A549 (cell line): ENCODE results near the gene ARL5C.

Experiments
- CHD2 ChIP-seq: fragments of 150-350 bp; IDR thresholded peaks from 2 replicates; pipeline ENCODE4 v1.6.1; 2014; ENCODE audit warnings: low read length; ENCODE audit not compliant: partially characterized antibody
- CHD4 ChIP-seq: fragments of 200-600 bp; sonication (generic); IDR thresholded peaks from 2 replicates; pipeline ENCODE4 v1.6.1; 2016; ENCODE audit warnings: antibody characterized with exemption, mild to moderate bottlenecking, borderline replicate concordance
- EP300 ChIP-seq, 2 experiments: fragments of >200 bp; sonication (Bioruptor Twin); formaldehyde crosslinking; IDR thresholded peaks; 2 replicates in 1 of 2; 3 replicates in 1 of 2; pipeline ENCODE4 v1.6.1; 2016 to 2017
- MAX ChIP-seq: IDR thresholded peaks from 2 replicates; pipeline ENCODE4 v1.6.1; 2012
- NPAS2 ChIP-seq: fragments of 250-450 bp; sonication (Bioruptor Pico); IDR thresholded peaks from 2 replicates; pipeline ENCODE4 v1.8.0; 2022; ENCODE audit warnings: mild to moderate bottlenecking, moderate library complexity, borderline replicate concordance
- POLR2A ChIP-seq: IDR thresholded peaks from 2 replicates; pipeline ENCODE4 v1.6.1; 2012; ENCODE audit warnings: mild to moderate bottlenecking, low read length
- RAD21 ChIP-seq, 2 experiments: fragments of >200 bp in 1 of 2; sonication (Bioruptor Twin) in 1 of 2; formaldehyde crosslinking in 1 of 2; IDR thresholded peaks in 1 of 2; conservative IDR thresholded peaks in 1 of 2; 2 replicates in 1 of 2; 3 replicates in 1 of 2; pipeline ENCODE4 v1.6.1; 2012 to 2018; ENCODE audit warnings: inconsistent platforms in 1 of 2
- SREBF2 ChIP-seq: fragments of 450-650 bp; IDR thresholded peaks from 2 replicates; pipeline ENCODE4 v1.6.1; 2014; ENCODE audit warnings: mild to moderate bottlenecking, moderate library complexity
- USF2 ChIP-seq: fragments of 450-650 bp; IDR thresholded peaks from 2 replicates; pipeline ENCODE4 v1.6.1; 2014; ENCODE audit warnings: antibody characterized with exemption
- TF ChIP-seq, protein P1 (sequence below): fragments of >200 bp; sonication (Bioruptor Twin); formaldehyde crosslinking; IDR thresholded peaks from 3 replicates; pipeline ENCODE4 v1.5.1; 2016
- TF ChIP-seq, protein P2 (sequence below): fragments of 200-600 bp; sonication (generic); IDR thresholded peaks from 2 replicates; pipeline ENCODE4 v1.6.1; 2016; ENCODE audit warnings: antibody characterized with exemption, mild to moderate bottlenecking, moderate library complexity

DNA sequence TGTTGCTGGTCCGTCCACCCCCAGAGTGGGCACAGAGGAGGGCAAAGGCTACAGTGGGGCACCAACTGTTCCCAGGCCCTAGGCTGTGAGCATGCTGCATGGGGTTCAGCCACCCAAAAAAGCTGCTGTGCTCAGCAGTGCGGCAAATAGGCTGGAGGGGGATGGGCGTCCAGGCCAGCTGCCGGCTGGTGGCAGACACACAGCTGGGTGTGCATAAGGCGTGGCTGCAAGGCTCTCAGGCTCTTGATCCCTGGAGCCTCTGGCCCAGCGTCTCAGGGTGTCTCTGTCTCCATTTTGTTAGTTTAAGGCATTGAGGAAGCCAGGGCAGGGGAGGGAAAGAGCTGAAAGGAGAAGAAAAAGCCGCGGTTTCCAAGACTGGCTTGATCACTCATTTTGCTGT lies 42.9 kb upstream of the ARL5C start:
- TF ChIP-seq, protein P1, sequence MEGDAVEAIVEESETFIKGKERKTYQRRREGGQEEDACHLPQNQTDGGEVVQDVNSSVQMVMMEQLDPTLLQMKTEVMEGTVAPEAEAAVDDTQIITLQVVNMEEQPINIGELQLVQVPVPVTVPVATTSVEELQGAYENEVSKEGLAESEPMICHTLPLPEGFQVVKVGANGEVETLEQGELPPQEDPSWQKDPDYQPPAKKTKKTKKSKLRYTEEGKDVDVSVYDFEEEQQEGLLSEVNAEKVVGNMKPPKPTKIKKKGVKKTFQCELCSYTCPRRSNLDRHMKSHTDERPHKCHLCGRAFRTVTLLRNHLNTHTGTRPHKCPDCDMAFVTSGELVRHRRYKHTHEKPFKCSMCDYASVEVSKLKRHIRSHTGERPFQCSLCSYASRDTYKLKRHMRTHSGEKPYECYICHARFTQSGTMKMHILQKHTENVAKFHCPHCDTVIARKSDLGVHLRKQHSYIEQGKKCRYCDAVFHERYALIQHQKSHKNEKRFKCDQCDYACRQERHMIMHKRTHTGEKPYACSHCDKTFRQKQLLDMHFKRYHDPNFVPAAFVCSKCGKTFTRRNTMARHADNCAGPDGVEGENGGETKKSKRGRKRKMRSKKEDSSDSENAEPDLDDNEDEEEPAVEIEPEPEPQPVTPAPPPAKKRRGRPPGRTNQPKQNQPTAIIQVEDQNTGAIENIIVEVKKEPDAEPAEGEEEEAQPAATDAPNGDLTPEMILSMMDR, result no peak
- TF ChIP-seq EP300 (IDR thresholded peaks at IDR 0.05) (no peak), CHD2 (no peak), SREBF2 (no peak), NPAS2 (no peak), CHD4 (no peak), USF2 (no peak), RAD21 (conservative IDR thresholded peaks at IDR 0.05 in 1 of 2, IDR thresholded peaks at IDR 0.05 in 1 of 2) (no peak), MAX (no peak), POLR2A (no peak)
- TF ChIP-seq, protein P2, sequence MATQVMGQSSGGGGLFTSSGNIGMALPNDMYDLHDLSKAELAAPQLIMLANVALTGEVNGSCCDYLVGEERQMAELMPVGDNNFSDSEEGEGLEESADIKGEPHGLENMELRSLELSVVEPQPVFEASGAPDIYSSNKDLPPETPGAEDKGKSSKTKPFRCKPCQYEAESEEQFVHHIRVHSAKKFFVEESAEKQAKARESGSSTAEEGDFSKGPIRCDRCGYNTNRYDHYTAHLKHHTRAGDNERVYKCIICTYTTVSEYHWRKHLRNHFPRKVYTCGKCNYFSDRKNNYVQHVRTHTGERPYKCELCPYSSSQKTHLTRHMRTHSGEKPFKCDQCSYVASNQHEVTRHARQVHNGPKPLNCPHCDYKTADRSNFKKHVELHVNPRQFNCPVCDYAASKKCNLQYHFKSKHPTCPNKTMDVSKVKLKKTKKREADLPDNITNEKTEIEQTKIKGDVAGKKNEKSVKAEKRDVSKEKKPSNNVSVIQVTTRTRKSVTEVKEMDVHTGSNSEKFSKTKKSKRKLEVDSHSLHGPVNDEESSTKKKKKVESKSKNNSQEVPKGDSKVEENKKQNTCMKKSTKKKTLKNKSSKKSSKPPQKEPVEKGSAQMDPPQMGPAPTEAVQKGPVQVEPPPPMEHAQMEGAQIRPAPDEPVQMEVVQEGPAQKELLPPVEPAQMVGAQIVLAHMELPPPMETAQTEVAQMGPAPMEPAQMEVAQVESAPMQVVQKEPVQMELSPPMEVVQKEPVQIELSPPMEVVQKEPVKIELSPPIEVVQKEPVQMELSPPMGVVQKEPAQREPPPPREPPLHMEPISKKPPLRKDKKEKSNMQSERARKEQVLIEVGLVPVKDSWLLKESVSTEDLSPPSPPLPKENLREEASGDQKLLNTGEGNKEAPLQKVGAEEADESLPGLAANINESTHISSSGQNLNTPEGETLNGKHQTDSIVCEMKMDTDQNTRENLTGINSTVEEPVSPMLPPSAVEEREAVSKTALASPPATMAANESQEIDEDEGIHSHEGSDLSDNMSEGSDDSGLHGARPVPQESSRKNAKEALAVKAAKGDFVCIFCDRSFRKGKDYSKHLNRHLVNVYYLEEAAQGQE, result no peak
